ENCODE measurements around the gene TBXA2R.
"Not testable (repeated sequence)": the region's sequence is repeated elsewhere in the genome, so short reads cannot be mapped to it uniquely, and the experiment has no call there.

Gene TBXA2R

DNA sequence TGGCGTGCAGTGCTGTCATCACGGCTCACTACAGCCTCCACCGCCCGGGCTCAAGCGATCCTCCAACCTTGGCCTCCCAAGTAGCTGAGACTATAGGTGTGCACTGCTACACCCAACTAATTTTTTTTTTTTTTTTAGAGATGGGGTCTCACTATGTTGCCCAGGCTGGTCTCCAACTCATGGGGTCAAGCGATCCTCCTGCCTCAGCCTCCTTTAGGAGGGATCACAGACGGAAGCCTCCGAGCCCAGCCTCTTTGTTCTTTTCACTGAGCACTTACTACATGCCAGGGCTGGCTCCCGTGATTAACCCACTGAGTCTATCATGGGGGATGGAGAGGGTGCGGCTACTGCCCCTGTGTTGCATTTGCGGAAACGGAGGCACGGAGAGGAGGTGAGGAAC lies 32.8 kb upstream of the TBXA2R start:
- DNase-seq (ENCODE audit: low read depth), result no peak

DNA sequence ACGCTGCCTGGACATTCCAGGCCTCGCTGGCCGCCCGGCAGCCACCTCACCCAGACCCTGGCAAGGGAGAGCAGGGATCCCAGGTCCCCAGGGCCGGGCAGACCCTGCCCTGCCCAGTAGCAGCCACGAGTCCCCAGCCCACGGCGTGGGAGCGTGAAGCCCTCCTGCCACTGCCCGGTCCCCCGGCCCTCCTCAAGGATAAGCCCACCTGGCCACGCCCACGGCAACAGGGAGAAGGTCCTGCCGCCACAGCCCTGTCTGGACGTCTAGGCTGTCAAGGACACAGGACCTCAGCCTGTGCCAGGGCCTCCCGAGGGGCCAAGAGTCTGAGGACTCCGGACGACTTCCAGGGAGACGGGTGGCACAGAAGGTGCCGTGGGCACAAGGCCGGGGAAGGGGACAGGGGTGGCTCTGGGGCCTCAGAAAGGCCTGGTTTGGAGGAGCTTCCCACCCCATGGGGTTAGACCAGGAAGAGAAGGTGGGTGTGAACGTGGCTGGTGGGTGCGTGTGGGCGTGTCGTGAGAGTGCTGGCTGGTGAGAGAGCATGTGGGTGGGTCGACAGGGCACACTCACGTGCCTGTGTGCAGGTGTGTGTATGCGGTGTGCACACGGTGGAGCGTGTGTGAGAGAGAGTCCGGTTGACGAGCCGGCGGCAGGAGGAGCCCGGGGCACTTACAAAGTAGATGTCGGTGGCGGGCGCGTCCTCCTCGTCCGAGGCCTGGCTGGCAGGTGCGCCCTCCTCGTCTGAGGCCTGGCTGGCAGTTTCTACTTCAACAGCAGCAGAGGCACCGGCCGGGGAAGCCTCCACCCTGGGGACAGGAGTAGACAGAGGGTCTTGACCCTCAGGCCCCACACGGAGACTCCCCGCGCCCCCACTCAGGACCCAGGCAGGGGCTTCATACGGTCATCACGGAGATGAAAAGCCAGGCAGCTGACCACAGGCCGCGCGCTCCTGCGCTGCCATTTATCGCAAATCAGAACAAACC lies 31.8 kb upstream of the TBXA2R start:
- no peak for DNase-seq (ENCODE audit: low read depth)

DNA sequence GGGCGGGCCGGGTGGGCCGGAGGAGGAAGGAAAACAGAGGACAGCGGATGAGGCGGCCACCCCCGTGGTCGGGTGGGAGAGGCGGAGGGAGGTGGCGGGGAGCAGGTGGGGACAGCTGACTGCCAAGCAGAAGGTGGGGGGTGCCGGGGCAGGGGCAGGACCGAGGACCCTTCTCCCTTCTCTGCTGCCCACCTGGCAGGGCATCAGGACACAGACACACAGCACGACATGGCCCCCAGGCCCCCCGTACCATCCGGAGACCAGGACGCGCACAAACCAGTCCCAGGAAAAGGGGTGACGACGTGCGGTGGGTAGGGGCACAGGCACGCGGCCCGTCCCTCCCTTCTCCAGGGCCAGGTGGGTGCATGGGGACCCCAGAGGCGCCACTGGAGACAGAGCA lies 30.9 kb upstream of the TBXA2R start:
- no peak for DNase-seq (ENCODE audit: low read depth)

DNA sequence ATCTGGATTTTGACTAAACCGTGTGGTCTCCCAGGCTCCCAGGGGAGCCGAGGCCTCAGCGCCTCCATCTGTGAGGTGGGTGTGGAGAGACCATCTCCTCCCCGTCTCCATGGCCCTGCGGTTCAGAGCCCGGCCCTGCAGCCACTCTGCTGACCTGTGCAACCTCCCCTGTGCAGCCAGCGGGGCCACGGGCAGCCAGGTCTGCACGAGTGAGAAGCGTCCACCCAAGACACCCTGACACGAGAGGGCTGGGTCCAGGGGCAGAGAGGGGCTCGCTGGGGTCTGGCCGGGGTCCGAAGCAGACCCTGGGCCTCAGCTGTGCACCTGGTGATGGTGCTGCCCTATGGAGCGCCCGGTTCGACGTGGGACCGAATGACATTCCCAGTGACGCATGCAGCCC lies 30.3 kb upstream of the TBXA2R start:
- DNase-seq (ENCODE audit: low read depth), result no peak

DNA sequence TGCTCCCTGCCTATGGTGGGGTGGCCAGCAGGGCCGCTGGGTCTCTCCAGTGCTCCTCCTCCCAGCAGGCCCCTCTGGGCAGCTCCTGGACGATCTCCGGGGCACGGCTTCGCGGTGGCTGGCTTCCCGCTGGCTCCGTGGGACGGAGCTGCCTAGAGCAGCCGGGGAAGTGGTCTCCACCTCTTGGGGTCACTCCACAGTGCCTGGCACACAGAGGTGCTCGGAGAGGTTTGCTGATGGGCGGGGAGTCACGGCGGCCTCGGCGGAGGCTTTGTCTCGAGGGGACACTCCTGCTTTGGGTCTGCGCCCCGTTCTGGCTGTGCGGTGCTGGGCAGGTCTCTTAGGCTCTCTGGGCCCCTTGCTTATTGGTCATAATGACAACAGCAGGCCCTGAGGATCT lies 29.8 kb upstream of the TBXA2R start:
- DNase-seq (ENCODE audit: low read depth), result no peak

DNA sequence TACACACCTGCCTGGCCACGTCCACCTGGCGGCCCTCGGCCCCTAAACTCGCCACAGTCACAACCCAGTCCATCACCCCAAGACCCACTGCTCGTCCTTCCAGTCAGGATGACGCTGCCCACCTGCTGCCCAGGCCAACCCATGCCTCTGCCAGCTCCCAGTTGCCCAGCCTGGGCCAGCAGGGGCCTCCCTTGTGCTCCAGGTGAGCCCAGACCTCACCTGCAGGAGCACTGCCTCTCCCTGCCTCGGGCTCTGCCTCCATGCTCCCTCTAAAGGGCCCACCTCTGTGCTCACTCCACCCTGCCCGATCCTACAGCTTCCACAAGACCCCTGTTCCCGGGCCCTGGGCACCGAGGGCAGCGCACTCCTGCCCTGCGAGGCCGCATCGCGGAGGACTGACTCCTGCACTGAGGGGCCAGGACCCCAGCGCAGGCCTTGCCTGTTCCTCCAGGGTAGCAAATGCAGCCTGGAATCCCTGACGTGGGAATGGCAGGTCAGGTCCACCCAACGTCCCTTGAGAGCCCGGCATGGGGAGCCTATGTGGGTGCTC lies 27.9 kb upstream of the TBXA2R start:
- no peak for DNase-seq (ENCODE audit: low read depth)

DNA sequence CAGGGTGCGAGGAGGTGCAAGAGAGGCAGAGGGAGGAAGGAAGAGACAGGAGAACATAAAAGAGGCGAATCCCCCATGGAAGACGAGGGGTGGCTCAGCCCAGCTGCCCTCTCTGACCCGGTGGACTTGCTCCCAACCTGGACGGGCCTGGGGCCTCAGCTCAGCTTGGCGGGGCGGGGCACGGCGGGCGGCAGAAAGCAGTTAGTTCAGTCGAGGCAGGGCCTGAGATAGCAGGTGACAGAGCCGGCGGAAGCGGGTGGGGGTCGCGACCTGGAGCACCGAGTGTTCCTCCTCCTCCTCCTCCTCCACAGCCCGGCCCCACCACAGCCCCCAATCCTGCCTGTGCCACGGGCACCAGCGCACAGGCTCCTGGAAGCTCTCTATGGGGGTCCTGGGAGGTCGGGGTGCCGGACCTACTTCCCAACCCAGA lies 26.9 kb upstream of the TBXA2R start:
- DNase-seq (ENCODE audit: low read depth), result no peak

DNA sequence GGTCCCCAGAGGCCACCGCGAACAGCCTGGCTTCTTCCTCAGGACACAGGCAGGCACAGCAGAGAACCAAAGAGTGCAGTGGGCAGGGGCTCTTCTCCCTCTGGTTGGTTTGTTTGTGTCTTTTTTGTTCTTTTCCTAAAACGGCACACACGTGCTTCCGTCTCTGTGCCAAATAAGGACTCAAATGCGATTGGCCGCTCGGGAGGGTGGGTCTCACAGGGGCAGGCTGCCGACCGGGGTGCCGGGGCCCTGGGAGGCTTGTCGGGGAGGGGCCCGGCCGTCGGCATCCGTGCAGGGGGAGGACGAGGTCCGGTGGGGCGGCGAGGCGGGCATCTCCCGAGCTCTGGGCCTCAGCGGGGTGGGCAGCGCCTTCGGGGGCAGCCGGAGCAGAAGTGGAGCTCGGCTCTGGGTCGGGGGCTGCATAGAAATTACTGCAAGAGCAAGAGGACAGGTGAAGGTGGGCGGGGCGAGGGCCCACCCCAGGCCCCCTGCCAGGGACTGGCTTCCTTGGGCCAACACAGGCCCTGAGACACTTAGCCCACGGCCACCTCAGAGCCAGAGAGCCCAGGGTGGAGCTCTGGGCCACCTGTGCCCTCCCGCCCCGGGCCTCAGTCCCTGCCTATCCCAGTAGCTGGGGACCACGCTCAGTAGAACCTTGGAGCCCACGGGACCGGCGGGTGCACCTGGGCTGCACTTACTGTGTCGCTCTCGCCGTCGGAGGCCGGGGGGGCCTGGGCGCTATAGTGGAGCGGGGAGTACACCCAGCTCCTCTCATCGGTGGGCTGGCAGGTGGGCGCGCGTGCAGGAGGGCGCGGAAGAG lies 26.3 kb upstream of the TBXA2R start:
- DNase-seq (ENCODE audit: low read depth), result no peak

DNA sequence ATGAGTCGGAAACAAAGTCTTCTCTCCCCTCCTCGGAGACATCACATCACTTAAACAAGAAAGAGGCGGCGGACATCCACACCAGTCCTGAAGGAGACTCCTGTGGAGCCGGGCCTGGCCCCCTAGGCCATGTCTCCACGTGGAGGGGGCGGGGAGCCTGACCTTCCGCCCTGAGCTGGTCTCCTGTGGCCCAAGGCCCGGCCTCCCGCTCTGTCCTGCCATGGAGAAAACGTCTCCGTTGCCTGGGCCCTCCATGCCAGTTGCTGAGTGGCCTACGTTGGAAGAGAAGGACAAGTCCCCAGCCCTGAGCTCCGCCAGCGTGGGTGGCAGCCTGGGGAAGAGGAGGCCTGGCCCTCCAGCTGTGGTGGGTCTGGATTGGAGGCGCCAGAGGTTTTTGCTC lies 25.4 kb upstream of the TBXA2R start:
- no peak for DNase-seq (ENCODE audit: low read depth)

DNA sequence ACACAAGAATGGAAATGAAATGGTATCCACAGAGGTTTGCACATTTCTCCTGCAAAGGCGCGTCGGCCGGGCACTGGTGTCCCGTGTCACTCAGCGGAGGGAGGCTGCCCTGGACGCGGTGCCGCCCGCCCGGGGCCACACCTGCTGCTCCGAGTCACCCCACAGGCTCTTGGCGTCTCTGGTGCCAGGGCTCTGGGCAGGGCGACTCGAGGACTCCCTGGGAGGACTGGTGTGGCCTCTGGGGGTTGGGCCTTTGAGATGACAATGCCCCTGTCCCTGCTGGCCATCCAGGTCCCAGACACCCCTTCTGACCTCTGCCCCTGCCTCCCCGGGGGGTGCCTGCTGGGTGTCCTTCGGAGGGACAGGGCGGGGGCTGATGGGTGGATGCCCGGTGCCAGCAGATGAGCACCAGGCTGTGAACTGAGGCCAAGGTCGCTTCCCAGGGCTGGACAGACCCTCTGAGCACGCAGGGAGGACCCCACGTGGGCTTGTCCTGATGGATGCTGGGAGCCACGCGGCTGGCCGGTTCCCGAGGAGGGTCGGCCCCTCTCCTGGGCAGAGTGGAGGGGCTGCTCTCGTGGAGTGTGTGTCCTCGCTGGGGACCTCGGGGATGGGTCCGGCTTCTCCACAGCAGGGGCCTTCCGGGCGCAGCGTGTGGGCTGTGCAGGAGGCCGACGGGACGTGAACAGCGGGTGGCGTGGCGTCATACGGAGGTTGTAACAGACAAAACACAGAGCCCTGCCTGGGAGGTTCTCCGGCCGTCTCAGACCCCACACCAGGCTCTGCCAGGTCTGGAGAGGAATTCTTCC lies 24.6 kb upstream of the TBXA2R start:
- no peak for DNase-seq (ENCODE audit: low read depth)

DNA sequence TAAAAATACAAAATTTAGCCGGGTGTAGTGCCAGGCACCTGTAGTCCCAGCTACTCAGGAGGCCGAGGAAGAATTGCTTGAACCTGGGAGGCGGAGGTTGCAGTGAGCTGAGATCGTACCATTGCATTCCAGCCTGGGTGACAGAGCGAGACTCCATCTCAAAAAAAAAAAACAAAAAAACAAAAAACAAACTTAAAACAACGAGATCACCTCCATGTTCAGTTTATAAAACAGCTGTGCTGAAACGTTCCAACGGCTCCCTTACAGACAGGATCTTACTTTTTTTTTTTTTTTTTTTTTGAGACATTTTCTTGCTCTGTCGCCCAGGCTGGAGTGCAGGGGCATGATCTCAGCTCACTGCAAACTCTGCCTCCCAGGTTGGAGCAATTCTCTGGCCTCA lies 22.1 kb upstream of the TBXA2R start:
- DNase-seq (ENCODE audit: low read depth), result not testable (repeated sequence)

DNA sequence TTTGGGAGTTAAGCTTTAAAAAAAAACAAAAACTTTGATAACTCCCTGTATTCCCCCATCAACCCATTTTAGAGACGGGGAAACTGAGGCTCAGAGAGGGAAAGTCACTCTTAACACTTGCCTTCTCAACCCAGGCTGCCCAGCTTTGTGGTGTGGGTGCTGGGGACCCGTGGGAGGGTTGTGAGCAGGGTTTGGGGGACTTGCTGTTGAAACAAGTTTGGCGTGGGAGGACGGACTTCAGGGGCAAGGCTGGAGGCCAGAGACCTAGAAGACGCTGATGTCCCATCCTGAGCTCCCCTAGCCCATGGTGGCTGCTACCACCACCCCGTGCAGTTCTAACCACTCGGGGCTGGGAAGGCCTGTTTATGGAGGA lies 20.7 kb upstream of the TBXA2R start:
- no peak for DNase-seq (ENCODE audit: low read depth)

DNA sequence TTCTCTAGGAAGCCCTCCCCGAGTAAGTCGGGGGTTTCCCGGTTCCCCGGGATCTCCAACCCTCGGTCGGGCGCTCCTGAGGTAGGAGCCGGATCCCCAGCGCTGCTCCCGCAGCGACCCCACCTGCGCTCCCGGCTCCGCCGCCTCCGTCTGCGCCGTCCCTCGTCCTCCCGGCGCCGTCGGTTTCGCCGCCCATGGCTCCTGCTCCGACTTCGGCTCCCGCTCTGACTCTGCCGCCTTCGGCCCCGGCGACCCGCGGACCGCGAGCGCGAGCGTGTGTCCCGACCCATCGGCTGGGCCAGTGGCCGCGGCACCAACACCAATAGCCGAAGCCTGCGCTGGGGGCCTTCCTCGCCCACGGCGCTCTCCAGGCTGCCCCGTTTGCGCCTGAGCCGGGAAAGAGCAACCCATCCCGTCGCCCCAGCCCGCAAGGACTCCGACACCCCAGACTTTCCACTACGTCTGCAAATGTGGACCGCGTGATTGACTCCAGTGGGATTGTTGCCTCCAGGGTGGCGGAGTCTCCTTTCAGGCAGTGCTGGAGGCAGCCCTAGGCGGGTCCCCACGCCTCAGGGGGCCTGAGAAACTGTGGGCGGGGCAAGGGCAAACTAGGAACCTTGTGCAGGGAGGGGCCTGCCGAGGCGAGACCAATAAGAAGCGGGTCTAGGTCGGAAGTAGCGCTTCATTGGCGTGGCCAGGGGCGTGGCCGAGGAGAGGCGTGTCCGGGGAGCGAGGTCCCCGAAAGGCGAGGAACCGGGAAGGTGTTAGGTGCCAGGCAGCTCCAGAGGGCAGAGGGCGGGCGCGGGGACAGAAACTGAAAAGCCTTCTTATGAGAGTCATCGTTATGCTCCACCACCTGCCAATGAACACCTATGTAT lies 20.0 kb upstream of the TBXA2R start, which contains the start of gene CACTIN:
Gene CACTIN, minus strand, starts transcription at position 318 of the 878 bp plus-strand sequence. Its CDS starts 28 bp downstream, at position 290.
- DNase-seq (ENCODE audit: low read depth), result peak; percentile 96

DNA sequence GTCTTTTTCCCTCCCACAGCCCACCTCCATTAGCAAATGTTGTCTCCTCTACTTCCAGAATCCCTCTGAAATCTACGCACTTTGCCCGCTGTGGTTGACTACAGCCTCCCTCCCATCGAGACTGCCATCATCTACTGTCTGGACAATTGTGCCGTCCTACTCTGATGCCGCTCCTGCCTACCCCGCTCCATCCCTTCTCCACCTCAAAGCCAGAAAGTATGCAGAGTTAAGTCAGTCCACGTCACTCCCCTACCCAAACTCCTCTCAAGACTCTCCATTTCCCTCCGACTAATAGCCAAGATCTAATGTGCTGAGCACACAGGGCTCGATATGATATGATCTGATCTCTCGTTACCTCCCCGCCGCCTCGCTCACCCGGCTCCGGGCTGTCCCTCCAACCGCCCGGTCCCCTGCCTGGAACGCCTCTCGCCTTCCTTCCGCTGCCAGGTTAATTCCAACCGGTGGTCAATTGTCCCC lies 19.4 kb upstream of the TBXA2R start:
- no peak for DNase-seq (ENCODE audit: low read depth)

DNA sequence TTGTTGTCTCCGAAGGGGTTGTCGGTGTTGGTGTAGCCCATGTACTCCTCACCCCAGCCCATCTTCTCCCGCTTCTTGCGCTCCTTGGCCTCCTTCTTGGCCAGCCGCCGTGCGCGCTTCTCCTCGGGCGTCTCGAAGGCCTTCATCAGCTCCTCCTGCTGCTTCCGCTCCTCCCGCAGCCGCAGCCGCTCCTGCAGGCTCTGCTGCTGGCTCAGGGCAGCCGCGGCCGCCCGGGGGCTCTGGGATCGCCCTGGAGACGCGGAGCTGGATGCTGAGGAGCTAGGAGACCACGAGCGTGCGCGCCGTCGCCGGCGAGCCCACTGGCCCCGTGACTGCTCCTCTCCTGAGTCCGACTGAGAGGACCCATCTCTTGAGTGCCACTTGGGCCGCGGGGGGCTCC lies 17.0 kb upstream of the TBXA2R start:
- no peak for DNase-seq (ENCODE audit: low read depth)

DNA sequence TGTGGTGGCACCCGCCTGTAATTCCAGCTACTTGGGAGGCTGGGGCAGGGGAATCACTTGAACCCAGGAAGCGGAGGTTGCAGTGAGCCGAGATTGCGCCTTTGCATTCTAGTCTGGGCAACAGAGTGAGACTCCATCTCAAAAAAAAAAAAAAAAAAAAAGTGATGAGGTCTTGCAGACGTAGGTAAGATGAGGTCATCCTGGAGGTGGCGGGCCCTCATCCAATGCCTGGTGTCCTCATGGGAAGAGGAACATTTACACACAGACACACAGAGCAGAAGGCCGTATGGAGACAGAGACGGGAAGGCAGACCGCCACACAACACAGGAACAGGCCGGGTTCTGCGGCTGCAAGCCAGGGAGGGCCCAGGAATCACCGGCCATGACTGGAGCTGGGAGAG lies 15.5 kb upstream of the TBXA2R start:
- DNase-seq (ENCODE audit: low read depth), result no peak

DNA sequence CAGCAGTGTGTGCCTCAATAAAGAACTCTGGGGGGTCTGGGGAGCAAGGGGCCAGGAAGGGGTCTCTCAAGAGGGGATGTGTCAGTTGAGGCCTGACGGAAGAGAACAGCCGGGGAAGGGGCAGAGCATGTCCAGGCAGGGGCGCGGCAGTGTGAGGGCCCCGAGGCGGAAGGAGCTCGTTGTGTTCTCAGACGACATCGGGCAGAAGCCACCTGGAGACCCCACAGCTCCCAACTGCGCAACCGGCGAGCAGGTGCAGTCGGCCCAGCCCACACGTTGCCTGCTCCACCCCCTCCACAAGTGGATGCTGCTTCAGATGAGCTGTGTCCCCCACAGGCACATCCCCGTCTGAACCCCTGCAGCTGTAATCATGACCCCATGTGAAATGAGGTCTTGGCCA lies 15.0 kb upstream of the TBXA2R start:
- DNase-seq (ENCODE audit: low read depth), result no peak

DNA sequence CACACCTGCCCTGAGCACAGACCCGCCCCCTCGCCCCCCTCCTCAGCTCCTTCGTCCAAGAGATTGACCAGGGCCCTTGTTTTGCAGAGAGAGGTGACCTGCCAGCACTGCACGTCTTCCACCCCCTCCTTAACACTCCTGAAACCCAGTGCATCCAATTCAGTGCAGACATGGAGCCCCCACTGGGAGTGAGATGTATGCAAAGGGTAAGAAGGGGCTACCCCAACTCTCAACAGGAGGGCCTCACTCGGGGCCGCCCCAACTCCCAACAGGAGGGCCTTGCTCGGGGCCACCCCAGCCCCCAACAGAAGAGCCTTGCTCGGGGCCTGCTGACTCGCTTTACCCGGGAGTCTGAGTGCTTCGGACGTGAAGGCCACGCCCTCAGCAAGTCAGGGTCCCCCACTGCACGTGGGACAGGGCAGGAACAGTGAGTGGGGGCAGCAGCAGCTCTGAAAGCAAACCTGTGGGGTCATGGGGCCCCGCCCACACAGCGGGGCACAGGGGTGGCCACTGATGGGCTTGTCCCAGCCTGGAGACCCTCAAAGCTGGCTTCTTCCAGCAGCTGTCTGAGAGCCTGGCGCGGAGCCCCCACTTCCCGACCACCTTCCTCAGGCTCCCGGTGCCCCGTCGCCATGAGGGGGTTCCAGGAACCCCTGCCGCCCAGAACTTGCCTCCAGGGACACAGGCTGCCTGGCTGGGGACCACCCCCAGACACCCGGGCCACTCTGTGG lies 14.3 kb upstream of the TBXA2R start:
- no peak for DNase-seq (ENCODE audit: low read depth)

DNA sequence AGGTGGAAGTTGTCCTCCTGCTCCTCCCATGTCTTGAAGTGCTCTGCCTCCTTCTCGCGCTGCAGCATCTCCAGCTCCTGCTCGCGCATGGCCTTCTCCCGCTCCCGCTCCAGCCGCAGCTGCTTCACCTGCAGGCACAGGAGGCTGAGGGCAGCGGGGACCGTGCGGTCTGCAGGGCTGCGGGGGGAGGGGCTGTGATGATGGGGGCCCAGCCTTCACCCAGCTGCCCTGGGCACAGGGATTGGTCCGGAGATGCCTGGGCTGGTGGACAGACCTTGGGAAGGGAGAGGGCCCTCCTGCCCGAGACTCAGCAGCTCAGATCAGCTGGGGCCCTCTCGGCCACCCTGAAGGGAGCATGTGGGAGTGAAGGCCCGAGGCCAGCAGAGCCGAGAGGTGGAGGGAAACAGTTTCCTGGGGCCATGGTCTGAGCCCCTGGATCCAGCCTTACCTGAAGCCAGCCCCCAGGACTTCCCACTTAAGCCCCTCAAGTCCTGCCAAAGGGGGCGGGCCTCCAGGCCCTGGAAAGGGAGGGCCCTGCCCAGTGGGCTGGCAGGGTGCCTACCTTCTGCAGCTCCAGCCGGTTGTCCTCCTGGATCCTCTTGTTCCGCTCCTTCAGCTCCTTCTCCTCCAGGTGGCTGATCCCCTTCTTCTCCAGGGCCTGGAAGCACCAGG lies 13.6 kb upstream of the TBXA2R start:
- no peak for DNase-seq (ENCODE audit: low read depth)
